Right lobe of liver (tissue), 4 donors: ENCODE results near the gene PRKCB.

Experiments
- CTCF ChIP-seq, 4 donors: fragments of 200-600 bp in 3 of 4; fragments of 450-650 bp in 1 of 4; IDR thresholded peaks; one replicate each; pipeline versions ENCODE4 v1.5.1 to v1.8.0; 2016 to 2022; ENCODE audit warnings: antibody characterized with exemption in 4 of 4, mild to moderate bottlenecking in 2 of 4
- POLR2A ChIP-seq: fragments of 450-650 bp; IDR thresholded peaks from one replicate; pipeline ENCODE4 v1.6.1; 2017; ENCODE audit warnings: antibody characterized with exemption, mild to moderate bottlenecking
- donor health status: DM: no; HTN: no; CAD: no.
- donor health status: DM: no; HTN: no; CAD: no.
- donor health status: DM: no; HTN: yes; CAD: no.

- TF ChIP-seq POLR2A: no peak
- TF ChIP-seq CTCF (IDR thresholded peaks at IDR 0.05): no peak
Observed at GRCh38 chr16:23835390-23836077, at the start of gene PRKCB.
